Right kidney (tissue), 1 donor: Measurements from ENCODE around the gene MAP2K6.

Source experiments
- DNase-seq: peaks from one replicate; pipeline ENCODE4 v3.0.0-alpha.2; 2016

Gene MAP2K6

DNA sequence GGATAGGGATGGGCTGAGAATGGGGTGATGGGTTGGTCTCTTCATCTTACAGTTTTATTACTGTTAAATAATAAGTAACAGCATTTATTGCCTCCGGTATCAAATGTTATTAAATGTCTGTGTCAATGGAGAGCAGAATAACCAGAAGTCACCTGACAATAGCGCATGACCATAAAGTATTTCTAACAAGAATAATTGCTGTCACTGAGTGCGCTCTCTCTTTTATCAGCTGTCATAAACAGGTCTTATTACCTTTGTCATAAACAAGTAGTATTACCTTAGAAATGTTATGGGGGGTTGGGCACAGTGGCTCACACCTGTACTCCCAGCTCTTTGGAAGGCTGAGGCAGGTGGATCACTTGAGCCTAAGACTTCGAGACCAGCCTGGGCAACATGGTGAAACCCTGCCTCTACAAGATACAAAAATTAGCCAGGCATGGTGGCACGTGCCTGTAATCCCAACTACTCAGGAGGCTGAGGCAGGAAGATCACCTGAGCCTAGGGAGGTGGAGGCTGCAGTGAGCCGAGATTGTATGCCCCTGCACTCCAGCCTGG, 120.6 kb downstream of the MAP2K6 start:
- no peak for DNase-seq

DNA sequence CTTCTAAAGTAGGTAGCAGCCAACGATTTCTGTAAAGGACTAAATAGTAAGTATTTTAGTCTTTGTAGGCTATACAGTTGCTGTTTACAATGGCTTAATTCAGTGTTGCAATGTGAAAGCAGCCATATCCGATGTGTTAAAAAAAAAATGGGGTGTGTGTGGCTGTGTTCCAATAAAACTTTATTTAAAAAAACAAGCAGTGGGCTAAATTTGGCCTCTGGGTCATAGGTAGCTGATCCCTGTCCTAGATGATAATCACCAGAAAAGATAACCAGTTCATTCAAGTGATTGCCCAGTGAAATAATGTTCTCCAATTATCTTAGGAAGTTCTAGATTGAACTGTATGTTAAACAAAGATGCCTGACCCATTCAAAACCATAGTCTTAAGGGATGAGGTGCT, 124.3 kb downstream of the MAP2K6 start:
- DNase-seq, result no peak

DNA sequence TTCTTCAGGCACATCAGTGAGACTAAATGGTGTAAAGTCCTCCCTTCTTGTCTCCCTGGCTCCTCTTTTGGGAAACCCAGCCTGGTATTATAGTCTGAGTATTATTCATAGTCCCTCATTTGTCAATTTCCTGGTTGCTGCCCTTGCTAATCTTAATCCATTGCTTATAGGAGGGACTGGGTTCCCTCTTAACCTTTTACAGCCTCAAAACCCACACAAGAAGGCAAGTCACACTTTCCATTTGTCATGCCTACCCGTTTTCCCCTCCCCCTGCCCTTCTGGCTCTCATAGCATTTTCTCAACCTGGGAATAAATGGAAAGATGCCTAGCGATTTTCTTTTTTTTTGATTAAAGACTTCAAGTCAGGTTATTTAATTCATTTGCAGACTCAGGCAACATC, 124.8 kb downstream of the MAP2K6 start:
- no peak for DNase-seq

DNA sequence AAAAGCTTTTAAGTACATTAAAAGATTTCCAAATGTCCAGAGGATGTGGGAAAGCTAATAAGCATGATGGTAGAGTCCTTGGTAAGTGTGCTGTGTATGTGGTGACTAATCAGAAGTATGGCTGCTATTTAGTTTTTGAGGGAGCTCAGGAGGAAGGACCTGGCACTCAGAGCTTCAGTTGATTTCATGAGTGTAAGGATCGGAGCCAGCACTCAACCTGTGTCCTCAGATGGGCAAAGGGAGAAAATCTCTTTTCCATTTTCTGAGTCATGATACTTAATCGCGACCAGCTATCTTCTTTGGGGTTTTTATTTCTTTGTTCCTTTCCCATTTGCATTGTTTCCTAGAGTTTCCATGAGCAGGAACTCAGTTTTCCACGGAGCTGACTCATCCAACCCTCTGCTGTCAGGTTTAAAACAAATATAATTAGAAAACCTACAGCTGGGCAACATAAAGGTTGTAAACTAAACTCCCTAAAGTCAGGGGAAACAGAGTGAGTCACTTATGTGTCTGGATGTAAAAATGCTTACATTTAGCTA, 125.4 kb downstream of the MAP2K6 start:
- no peak for DNase-seq

DNA sequence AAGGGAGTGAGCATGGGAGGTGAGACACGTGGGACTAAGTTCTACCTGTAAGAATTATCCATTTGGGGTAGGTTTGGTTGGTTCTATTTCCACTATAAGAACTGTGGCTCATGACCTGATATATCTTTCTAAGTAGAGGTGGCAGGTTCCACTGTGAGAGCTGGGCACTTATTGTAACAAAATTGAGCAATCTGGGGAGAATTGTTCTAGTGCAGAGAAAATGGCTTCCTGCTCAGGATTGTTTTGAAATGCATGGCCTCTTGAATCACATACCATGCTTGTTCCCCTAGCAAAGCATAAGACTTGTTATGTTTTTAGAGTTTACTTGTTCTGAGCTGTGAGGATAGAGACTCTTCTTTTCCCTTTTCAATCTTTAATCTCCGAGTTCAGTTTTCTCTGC, 125.9 kb downstream of the MAP2K6 start:
- no peak for DNase-seq

DNA sequence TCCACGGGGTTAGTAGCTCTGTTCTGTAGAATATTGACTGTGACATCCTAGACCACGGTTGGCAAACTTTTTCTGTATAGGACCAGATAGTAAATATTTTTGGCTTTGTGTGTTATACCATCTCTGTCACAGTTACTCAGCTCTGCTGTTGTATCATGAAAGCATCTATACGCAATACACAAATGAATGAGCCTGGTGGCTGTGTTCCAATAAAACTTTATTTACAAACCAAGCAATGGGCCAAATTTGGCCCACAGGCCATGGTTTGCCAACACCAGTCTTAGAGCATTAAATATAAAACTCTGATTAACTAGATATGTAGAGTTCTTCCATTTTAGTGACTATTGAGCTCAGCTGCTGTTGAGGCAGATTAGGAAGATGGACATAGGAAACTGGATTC, 132.7 kb downstream of the MAP2K6 start:
- DNase-seq, result no peak

DNA sequence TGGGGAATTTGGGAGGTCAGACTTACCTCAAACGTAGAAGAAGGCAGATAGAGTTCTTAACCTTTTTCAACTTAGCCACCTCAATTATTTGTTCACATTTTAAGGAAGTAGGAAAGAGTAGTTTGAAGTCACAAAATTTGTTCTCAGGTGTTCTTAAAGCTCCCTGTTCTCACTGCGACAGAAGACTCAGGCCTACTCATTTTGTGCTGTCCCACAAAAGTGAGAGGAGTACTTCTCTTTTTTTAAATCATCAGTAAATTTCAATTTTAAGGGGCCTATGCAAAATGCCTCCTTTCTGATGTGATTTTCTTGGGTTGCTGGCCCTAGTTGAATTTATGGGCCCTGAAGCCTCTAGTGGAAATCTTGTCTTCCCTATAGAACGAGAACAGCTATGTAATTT, 133.4 kb downstream of the MAP2K6 start:
- no peak for DNase-seq

DNA sequence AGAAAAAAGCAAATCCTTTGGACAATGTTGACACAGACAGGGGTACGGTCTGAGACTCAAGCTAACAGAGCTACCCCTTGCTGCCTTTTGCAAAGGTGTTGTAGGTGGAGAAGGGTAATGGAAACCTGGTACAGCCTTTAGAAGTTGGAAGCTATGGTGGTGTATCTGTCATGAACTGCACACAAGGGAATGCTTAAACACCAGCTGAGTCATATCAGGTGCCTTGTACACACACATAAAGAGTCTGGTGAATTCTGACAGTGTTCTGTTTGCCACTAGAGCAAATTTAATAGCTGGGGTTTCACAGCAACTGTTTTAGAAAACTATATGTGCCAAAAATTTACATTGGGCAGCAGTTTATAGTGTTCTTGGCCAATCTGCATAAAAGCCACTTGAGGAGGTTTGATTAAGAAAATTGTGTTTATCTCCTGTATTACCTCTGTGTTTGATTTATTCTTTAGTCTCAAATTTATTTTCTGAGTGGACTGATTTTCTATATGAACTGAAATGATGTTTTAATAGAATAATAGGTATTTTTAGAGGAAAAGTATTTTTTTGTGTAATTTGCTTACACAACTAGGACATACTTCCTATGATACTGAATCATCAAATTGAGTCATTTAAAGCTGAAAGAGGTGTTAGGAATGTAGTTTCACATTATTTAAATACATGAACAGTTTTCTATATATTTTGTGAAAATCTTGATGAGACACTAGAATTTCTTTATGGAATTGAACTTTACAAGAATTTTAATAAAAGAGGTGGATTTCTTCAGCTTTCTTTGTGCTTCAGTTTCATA, 136.9 kb downstream of the MAP2K6 start:
- DNase-seq, result no peak

DNA sequence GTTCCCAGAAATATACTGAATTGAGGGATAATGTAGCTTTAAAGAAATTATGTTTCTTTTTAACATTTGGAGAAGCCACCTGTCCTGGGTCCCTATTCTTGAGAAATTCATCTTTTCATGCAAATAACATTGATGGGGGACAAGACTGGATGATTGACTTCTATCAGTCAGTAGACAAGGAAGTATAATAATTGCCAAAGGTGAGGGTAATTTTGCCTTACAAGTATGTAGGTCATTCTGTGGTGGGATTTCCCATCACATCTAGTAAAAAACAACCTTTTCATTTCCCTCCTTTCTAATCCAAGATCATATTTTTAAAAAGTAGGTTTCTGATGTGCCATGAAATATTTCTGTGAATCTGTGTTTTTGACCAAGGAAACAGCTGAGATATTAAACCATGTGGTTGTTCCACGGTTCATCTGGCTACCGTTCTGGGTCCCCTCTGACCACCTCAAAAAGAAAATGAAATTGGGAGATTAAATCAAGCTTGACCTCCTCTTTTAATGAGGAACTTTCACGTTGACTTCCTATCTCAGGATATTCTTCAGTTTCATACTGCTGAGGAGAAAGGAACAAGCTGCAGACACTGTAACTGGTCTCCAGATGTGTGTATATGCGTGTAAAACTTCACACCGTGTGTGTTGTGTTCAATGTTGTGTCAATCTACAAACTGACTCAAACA, 138.6 kb downstream of the MAP2K6 start:
- DNase-seq, result no peak

DNA sequence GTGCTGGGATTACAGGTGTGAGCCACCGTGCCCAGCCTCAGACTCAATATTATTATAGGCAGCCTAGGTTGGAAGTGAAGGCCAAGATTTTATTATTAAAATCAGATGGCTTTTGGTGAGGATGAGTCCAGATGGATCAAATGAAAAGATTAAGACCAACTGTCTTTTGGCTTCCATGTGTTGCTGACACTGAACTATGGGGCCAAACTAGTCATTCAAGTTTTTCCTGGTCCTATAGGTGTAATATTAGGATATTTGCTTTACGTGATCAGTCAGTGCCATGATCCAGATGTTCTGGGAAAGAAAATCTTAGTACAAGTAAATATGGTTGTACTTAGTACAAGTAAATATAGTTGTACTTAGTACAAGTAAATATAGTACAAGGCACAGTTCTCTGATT, 140.6 kb downstream of the MAP2K6 start:
- DNase-seq, result no peak

DNA sequence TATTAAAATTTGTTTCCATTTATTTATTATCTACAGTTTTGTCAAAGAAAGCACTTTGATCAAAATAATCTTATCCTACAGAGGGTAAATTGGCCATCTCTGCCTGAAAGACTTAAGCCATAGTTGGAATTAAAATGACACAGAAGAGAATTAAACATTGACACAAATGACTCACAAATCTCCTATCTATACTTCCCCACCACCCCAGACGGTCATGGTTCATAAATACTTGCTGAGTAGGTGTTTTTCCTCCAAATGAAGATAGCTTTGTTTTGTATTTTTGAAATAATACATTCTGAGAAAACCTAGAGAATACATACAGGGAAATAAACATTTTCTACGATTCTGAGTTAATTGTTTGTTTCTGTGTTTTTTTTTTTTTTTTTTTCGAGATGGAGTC, 142.8 kb downstream of the MAP2K6 start:
- DNase-seq, result no peak

DNA sequence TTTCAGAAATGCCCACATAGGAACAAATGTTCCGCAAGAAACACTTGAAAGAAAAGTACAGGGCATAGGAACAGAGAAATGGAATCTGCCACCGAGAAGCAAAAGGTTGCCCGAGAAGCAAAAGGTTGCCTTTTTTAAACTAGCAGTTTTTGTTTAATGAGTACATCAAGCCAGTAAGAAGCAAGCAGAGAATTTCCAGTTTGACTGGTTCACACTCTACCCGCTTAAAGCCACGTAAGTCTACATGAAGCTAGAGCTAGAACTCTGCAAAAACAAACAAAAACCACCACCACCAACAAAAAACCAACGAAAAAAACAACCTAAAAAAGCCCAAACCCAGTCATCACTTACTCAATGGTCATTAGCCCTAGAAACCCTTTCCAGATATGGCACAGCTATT, 144.3 kb downstream of the MAP2K6 start:
- no peak for DNase-seq

DNA sequence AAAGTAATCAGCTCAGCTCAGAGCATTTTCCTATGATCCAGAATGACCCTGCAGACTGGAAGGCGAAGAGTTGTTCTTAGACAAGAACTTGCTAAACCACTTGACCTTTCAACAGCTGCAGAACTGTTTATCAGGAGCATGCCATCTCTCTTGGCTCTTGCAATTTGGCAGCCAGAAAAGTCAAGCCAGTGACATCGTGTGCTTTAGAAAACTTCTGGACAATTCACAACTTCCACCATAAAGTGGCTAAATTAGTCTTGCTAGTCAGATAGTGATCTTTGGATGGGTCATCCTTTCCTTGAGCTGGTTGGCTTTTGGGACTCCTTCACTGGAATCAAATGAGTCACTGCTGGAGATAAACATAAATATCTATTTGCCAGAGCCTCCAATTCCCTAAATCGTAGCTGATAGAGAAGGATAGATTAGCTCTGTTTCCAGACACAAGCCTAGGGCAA, 146.5 kb downstream of the MAP2K6 start:
- no peak for DNase-seq

DNA sequence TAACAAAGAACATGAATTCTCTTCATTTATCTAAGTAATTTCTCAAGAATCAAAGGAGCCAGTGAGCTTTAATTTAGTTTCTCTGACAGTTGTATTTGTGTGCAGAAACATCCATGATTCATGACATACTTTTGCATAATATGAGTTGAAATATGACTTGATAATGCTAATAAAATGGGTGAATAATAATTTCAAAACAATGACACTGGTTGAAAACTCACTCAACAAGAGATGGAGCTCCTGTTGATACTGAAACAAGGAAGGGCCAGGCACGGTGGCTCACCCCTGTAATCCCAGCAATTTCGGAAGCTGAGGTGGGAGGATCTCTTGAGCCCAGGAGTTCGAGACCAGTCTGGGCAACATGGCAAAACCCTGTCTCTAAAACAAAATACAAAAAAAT, 147.0 kb downstream of the MAP2K6 start:
- DNase-seq, result no peak

DNA sequence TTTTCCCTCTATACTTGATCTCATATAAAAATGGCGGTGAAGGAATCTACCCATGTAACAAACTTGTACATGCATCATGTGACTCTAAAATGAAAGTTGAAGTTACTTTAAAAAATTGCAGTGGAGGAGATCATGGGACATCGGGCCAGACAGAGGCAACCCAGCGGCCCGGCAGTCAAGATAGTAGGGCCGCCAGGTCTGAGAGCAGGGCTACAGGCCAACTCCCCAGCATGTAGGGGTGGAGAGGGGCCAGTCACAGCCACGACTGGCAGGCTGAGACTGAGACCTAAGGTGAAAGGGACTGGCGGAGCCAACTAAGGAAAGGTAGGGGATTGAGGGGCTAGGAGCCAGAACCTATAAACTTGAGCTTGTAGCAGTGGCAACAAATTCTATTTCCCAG, 150.9 kb downstream of the MAP2K6 start:
- DNase-seq, result no peak

DNA sequence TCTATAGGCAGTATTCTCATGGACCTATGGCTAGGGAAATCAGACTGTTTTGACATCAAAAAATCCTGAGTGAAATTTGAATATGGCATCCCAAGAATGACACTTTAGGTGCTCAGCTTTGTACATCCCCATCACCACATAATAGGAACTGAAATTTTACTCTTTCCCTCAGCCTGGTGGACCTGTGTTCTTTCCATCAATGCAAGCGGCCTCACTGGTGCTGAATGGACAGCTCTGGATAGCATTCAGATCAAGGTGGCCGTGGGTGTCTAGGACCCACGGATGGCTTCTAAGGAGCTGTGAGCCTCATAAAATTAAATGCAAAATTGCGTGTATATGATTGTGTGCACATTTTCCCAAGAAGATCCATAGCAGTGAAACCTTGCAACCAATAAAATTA, 152.6 kb downstream of the MAP2K6 start:
- DNase-seq, result no peak

DNA sequence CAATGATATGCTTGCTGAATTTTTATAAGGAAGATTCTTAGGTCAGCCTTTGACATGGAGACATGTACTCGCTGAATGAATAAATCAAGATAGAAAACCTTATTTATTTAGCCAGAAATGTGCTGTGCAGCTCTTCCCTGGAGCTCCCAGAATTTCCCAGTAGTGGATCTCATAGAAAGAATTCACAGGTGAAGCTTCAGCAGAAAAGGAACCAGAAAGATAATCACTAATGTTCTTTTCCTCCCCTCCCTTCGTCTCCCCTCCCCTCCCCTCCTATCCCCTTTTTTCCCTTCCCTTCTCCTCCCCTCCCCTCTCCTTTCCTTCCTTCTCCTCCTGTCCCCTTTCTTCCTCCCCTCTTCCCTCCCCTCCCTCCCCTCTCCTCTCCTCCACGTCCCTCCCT, 158.2 kb downstream of the MAP2K6 start:
- DNase-seq, result no peak

DNA sequence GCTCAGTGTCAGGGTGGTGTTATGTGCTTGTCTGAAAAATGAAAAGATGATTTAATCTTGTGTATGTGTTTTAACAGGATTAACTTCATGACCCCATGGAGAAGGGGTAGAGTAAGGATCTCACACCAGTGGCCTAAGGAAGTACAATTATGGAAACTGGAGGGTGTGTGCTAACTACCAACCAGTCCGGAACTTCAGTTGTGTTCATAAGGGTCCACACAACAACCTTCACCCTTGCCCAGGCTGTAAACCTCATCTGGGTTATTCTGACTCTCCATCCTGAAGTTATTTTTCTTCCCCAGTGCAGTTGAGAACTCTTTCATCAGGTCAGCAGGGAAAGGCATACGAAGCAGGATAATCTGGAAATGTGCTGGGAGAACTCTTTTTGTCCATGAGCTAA, 158.9 kb downstream of the MAP2K6 start:
- no peak for DNase-seq

DNA sequence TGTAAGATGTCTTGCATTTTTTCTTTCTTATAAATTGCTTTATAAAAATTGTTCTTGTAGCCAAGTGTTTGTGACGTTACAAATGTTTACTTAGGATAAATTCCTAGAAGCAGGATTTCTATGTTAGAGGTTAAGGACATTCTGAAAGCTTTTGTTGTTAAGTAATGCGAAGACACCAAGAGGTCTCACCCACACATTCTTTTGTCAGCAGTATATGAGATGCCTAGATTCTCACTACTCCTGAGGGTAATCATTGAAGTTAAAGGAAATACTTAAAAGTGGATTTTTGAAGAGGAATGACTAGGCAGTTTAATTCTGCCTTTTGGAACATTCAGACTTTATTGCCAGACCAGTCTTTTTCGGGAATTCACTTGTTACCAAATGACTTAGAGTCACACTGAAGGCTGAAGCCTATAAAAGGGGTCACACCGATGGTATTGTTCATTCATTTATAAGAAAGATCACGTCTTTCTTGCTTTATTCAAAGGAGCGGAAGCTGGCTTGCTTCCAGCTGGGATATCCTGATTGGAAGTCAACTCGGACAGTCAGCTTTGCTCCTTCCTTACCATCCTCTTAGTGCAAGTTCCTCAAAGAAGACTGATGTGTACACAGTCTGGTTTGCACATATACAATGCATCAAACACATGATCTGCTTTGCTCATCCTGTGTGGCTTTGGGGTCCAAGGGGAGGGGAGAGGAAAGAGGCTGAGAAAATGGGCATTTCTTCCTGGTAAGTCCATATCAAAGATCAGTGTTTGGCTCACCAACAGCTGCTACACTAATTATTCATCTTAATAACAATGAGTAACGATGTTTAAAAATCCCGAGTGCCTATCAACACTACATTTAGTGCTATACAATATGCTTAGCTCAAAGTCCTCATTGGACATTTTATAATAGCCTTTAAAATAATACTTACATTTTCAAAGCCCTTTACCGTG, 160.0 kb downstream of the MAP2K6 start:
- no peak for DNase-seq

DNA sequence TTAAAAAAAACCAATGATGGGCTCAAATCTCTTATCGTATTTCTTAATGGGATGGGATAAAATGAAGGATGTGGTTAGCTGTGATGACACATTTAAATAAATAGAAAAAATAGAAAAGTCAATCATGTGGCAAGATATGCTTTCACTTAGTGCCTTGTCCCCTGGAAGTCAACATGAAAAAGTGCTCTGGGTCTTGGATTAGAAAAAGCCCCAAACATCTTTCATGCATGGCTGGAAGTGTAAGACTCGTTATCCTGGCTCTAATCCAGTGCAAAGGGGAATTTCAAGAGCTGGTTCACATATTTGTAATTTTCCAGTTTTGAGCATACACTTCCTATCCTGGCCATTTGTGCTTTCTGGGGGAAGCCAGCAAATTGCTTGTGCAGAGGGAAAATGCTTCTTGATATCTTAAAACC, 160.9 kb downstream of the MAP2K6 start:
- no peak for DNase-seq

DNA sequence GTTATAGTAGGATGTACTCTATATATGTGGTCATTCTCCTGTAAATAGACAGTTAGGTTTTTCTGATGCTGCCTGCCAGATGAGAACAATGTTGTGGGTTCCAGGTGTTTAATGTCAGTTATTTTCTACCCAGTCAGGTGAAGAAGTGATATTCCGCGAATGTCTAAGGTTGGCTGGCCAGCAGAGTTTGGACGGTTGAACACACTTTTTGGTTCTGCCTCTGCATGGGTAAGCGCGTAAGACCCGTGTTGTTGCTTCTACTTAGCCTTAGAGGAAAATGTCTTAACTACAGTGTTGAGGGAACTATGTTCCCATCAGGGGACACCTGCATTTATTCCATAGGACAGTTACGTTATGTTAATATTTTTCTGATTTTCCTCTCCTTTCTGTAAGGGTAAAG, 162.6 kb downstream of the MAP2K6 start:
- DNase-seq, result no peak

DNA sequence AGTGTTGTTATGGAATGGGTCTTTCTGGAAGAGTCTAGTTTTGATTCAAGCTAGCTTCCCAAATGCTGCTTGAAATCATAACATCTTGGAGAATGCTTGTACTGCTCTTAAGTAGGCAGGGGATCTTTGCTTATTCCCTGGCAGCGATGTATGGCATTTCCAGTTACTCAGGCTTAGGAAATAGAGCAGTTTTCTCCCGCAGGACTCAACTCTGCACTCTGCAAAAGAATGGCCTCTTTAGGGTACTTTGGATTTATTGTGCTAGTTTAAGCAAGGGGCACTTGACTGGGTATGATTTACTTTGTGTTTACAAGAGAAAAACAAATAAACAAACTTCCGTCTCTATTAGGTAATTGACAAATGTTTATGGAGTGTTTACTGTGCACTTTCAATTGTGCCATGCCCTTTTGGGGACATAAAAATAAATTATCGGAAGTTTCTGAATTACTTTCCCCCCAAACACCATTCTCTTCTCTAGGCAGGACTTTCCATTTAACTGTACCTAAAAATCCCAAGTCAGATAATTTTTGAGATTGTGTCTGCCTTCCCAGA, 164.0 kb downstream of the MAP2K6 start:
- DNase-seq, result no peak
